DMS53 (cell line): ENCODE data around the gene MYO1C.
A peak's percentile ranks its signal among the peaks of the same experiment; 100 is the strongest.

ENCODE experiments used
- DNase-seq: peaks from one replicate; lab custom pipeline; 2025; lab: John Stamatoyannopoulos, UW

Gene MYO1C

DNA sequence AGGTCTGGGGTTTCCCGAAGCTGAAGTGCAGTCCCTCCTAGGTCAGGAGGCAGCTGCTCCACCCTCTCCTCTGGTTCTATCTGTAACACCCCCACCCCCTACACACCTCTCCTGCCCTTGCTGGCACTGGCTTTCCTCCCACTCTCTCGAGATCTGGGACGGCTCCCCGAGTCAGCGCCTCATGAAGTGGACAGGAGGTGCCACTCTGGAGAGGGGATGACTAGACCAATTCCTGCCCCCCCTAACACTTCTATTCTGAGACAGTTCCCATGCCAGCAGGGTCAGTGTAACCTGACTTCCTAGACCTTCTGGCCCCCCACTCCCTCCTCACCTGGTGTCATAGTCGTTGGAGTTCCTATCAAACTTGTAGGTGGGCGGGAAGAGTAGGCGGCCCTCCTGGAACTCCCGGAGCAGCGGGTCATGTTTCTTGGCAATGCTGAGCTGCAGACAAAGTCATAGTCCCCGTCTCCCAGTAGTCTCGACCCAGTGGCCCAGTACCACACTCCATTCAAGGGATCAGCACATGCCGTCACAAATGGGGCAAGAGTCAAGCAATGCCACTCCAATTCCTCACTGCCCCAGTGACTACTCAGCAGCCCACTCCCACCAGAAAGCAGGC, 14.3 kb upstream of the MYO1C start:
- no peak for DNase-seq

DNA sequence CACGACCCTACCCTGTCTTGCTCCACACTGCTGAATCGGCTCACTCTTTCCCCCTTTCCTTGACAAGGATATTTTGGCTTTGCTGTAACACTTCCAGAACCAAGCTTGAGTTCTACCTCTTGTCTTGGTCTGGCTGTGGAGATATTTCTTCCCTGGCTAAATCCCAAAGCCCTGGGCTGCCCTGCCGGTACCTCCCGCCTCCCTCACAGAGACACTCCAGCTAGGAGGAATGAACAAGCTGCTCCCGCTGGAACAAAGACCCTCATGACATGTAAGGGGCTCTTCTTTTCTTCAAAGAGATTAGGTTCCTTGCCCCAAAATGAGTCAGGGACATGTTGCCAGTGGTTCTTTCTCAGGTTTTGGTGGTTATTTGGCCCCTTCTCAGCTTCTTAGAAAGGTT, 13.1 kb upstream of the MYO1C start:
- DNase-seq, result no peak

GRCh38 chr17:1504866-1505265, 12.4 kb upstream of the MYO1C start:
- DNase-seq, result no peak

DNA sequence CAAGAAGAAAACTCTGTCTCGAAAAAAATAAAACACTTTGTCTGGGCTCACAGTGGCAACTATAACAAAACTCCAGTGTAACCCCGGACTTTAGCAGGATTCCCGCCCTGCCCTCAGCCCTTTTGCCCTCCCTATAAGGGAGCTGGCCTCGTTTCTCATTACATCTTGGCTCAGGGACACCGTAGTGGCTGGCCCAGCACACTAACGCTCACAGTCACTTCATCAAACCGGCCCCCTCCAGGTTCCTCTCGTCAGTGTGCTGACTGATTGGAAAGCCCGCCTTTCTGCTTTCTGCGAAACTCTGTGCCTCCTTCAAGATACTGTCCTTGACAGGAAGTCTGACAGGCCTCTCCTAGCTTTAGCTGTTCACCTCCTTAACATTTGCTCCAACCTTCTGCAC, 11.2 kb upstream of the MYO1C start:
- no peak for DNase-seq

DNA sequence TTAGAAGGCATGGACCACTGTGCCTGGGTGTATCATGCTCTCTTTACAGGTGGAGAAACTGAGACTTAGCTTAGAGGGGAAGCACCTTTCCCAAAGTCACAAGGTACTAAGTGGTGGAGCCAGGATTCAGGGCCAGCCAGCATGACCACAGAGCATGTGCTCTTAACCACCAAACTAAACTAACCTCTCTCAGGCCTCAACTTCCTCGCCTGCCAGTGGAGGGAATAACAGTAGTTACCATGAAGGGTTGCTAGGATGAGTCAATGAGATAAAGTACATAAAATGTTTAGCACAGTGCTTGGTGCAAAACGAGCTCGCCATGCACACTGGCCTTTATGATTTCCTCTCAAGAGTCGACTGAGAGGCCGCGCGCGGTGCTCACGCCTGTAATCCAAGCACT, 6.4 kb upstream of the MYO1C start:
- peak; percentile 28 for DNase-seq

GRCh38 chr17:1498233-1498632, 5.7 kb upstream of the MYO1C start:
- DNase-seq, result no peak

GRCh38 chr17:1497831-1498230, 5.3 kb upstream of the MYO1C start:
- DNase-seq, result no peak

- DNase-seq, result no peak
Observed at GRCh38 chr17:1496869-1497268, 4.4 kb upstream of the MYO1C start.

DNA sequence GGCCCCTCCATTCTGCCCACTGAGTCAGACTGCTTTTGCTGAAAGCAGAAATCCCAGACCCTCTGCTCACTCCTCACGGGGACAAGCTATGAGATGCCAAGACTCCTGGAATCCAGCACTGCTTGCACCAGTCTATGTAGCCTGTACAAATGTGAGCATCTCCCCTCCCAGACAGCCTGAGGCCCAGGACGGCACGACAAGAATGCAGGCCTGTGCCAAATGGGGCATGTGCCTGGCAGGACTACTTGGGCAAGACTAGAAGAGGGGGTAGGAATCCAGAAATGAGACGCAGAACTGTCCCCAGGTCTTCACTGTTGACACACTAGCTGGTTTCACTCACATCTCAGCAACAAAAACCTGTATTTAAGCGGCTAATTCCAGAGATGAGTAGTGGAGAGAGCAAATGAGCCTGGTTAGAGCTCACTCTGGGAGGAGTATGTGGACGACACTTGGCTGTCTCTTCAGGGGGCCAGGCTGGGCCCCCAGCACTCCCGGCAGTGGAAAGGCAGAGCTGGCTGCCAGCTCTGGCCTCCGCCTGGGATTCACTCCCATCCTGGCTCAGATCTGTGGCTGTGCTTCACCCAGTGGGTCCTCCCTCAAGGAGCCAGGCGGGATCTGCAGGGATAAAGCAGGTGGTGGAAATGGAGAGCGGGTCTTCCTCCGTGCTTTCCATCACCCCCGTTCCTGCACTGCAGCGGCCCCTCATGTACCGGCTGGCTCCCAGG, 2.9 kb upstream of the MYO1C start:
- DNase-seq, result no peak

GRCh38 chr17:1494736-1495253, 2.3 kb upstream of the MYO1C start:
- DNase-seq, result no peak

DNA sequence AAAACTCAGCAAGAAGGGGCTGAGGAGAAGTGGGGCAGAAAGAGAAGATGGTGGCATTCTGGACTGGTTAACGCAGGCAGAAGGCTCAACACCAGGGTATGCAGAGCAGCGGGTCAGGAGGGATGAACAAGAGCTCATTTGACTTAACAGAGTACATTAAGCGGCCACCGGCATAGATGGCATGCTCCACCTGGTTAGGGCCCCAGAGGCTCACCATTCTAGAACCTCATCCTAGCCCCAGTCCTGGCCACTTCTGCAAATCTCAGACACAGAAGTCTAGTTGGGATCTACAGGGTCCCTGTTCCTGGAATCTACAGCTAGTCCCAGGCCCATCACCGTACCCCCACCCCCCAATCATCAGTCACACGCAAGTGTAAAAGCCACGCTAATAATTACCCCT, 1.7 kb upstream of the MYO1C start:
- no peak for DNase-seq

DNA sequence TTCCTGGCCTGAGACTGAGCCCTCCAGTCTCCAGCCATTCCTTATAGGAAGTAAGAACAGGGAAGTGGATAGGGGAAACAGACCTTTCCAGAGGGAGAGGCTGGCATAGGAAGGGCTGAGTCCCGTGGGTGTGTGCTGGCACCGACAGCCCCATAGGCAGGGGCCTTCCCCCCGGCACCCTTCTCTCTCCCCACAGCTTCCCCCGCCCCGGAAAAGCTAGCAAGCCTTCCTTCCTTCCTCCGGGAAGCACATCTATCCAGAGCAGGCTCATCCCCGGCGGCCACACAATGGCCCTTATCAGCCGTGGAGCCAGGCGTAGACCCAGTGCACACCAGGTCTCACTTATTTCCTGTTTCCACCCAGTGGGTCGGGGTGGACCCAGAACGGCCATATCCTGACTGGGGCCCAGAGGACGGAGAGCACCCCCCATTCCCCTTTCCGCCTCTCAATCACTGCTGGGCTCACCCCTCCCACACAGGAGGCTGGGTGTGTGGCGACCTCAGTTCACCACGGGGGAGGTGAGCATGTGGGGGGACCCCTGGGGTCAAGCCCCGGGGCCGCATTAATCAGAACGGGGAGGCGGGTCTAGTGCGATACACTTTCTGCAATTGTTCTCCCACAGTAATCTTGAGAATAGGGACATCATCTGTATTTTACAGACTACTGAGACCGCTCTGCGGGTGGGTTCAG, 950 bp upstream of the MYO1C start:
- no peak for DNase-seq

DNA sequence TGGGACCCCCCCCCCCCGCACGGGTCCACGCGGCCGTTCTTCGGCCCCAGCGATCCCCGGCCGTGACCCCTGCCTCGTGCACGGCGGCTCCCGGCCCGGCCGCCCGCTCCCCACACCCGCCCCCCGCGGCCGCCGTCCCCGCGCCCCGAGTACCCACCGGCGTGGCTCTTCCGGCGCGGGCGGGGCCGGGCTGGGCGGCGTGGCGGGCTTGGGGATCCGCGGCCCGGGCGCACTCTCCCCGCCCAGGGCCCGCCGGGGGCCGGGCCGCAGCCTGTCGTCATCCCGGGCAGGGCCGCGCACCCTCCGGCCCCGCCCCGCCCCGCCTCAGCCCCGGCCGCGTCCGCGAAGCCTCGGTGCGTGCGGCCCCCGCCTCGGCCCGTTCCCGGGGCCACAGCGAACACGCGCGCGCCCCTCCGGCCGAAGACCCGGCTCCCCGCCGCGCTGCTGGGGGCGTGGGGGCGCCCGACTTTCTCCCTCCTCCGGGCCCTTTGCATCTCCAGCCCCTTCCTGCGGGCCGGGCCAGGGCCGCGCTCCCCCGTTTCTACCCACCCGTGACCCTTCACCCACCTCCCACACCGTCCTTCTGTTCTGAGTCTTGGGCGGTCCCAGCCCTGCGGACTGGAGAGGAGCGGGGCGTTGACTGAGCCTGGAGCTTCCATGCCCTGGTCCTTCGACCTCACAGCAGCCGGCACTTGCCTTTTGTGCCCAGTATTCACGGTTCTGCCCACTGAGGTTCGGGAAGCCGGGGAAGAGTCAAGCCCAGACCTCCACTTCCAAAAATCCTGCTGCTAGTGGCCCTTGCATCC, 840 bp downstream of the MYO1C start:
- peak; percentile 72 for DNase-seq

- DNase-seq, result peak; percentile 70
Observed at GRCh38 chr17:1490643-1491442, 1.6 kb downstream of the MYO1C start.

DNA sequence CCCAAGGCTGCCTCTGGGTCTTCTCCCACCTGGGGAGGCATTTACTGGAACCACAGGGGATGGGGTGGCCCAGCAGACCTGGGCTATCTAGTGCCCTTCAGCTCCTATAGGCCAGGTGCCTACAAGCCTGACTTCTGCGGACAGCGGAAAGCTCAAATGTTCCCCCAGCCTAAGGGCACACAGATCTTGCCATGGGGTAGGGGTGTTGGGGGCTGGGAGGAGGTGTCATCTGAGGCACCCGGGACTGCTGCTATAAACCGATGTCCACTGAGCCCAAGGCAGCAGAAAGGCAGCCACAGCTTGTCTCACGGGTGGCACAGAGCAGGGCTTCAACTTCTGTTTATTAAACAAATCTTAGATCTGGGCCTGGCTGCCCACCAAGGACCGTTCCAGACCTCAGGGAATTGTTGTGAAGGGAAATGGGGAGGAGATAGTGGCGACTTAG, 3.6 kb downstream of the MYO1C start:
- DNase-seq, result no peak

DNA sequence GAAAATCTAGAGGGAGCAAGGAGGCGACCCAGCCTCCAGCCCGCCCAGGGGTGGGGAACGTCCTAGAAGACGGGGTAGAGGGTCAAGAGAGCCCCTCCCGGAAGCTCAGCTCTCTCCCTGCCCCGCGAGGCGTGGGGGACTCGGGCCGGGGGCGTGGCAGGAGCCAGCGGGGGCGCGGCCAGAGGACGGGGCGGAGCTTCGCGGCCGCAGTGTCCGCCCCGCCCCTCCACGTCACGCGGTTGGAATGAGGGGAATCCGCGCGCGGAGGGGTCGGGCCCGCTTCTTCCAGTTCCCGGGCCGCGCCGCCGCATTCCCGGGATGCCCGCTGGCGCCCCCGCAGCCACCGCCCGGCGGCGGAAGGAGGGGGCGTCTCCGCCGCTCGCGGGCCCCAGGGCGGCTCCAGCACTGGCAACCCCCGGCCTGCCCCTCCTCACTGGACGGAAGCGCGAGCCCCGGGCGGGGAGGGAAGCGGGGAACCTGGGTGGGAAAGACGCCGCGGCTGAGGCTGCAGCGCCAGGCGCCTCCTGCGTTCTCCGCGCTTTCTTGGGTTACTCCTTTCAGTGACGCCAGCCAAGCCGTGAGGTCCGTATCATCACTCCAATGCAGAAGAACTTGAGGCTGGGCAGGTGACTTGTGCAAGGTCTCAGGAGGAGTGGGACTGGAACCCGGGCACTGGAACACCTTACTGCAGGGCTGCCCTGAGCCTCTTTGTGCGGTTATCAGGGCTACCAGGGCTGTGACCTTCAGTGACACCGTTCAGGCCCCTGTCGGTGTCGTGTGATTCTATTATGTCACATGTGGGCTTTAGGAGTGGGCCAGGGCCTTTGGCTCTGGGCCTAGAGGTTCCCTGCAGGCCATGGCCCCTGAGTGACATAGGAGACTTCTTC, 4.3 kb downstream of the MYO1C start:
- DNase-seq, result peak; percentile 80

DNA sequence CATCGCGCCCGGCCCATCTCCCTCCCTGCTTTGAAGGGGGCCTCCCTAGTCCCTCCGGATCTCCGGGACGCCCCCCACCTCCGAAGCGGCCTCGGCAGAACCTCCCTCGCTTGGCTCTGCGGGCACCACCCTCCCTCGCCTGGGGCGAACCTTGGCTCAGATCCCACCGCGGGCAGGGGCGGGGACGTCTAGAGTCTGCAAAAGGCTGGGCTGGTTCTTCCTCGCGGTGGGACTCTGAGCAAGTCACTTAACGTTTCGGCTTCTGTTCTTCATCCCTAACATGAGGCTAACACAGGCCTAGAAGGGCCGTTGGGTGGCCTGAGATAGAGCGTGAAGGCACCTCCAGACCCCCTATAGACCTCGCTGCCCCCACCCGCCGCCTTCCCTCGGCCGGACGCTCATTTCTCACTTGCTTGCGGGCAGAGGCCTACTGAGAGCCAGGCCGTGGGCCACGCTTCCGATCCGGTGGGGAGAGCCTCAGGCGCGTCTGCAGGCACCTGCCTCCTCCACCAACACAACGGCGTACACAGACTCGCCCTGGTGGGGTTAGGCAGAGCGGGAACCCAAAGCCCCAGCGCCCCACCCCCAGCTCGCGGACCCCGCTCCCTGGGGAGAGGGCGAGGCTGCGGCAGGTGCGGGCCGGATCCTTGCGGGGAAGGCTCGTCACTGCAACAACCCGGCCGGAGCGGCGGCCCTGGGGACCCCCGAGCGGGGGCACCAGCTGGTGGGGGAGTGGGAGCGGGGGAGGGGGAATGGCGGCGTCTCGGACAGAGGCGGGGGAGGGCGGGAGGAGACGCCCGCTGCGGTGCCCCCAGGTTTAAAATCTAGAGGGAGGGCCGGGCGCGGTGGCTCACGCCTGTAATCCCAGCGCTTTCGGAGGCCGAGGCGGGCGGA, 5.4 kb downstream of the MYO1C start:
- peak; percentile 75 for DNase-seq

DNA sequence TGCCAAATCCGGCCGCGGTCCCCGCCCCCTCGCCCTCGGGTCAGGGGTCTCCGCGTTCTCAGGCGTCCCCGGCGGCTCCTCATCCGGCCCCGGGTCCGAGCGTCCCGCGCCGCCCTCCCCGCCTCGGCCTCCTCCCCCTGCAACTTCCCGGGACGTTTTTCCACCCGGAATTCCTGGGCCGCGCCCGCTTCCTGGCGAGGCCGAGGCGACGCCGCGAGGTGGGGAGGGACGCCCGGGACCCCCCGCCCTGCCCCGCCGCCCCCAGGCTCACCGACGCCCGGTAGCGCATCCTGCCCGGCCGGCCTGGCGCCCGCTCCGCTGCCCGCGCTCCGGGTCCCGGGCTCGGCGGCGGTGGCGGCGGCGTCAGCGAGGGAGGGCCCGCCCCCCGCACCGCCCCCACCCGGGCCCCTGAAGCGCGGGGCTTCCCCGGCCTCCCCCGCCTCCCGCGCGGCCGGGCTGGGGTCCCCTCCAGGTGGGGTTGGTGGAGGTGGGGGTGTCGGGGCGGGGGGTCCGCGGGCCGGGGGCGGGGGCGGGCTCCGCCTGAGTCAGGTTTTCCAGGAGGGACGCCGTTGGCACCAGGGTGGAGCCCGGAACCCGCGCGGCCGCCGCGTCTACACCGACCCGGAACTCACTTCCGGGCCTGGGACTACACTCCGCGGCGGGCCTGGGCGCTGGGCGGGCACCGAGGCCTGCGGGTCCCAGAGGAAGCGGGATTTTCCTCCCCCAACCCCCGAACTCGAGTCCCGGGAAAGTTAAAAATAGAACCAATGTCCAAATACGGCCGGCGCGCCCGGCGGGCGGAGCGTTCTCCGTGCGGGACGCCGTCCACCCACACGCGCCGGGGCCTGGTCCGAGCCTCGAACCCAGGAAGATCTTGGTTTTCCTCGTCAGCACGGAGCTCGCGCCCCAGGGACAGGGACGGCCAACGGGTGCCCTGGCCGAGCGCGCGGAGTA, 6.8 kb downstream of the MYO1C start:
- DNase-seq, result peak; percentile 79
